Endodermal cell (in vitro differentiated cells): ENCODE data around the gene IQSEC2. TPM values are rescaled to one million over a fixed set of nuclear protein-coding genes. Genes with fewer than 3 reads are reported as not detected.

Experiments used
- DNase-seq: peaks from one replicate; pipeline ENCODE4 v3.0.0-alpha.2; 2017
- H3K27ac ChIP-seq: 2 replicates; pipeline ENCODE4 v1.5.1; 2013; ENCODE audit warnings: mild to moderate bottlenecking, low read depth, low read length, moderate library complexity
- H3K27me3 ChIP-seq: 2 replicates; pipeline ENCODE4 v1.6.1; 2013; ENCODE audit warnings: mild to moderate bottlenecking, low read length, moderate library complexity; ENCODE audit not compliant: insufficient read depth, control insufficient read depth, poor library complexity, severe bottlenecking
- H3K36me3 ChIP-seq: 2 replicates; pipeline ENCODE4 v1.7.0; 2013; ENCODE audit warnings: mild to moderate bottlenecking, low read length, moderate library complexity; ENCODE audit not compliant: control insufficient read depth, insufficient read depth
- H3K4me1 ChIP-seq: one replicate; pipeline ENCODE4 v1.7.0; 2013; ENCODE audit warnings: low read length; ENCODE audit not compliant: control insufficient read depth, insufficient read depth
- H3K4me3 ChIP-seq: 2 replicates; pipeline ENCODE4 v1.5.1; 2013; ENCODE audit warnings: mild to moderate bottlenecking, low read length, moderate library complexity
- H3K9ac ChIP-seq: 2 replicates; pipeline ENCODE4 v1.6.1; 2013; ENCODE audit warnings: mild to moderate bottlenecking, low read length, moderate library complexity; ENCODE audit not compliant: poor library complexity, severe bottlenecking; ENCODE audit errors: extremely low read depth
- H3K9me3 ChIP-seq: 2 replicates; pipeline ENCODE4 v1.6.1; 2013; ENCODE audit warnings: mild to moderate bottlenecking, low read length, moderate library complexity; ENCODE audit not compliant: control insufficient read depth
- H3K27ac Mint-ChIP-seq: 2 replicates; pipeline ENCODE4 v1.8.0; 2020; ENCODE audit warnings: mixed read lengths
- H3K27me3 Mint-ChIP-seq: 2 replicates; pipeline ENCODE4 v1.8.0; 2021; ENCODE audit warnings: mild to moderate bottlenecking, mixed read lengths; ENCODE audit not compliant: insufficient read depth
- H3K36me3 Mint-ChIP-seq: 2 replicates; pipeline ENCODE4 v1.8.0; 2020; ENCODE audit warnings: low read depth, mixed read lengths
- H3K4me1 Mint-ChIP-seq: 2 replicates; pipeline ENCODE4 v1.8.0; 2020; ENCODE audit warnings: mixed read lengths
- H3K4me3 Mint-ChIP-seq: 2 replicates; pipeline ENCODE4 v1.8.0; 2020; ENCODE audit warnings: mild to moderate bottlenecking, moderate library complexity, mixed read lengths
- H3K9me3 Mint-ChIP-seq: 2 replicates; pipeline ENCODE4 v1.8.0; 2020; ENCODE audit warnings: mild to moderate bottlenecking, mixed read lengths
- CTCF ChIP-seq: fragments of 200-600 bp; sonication (generic); conservative IDR thresholded peaks from 2 replicates; pipeline ENCODE4 v1.5.0; 2021; ENCODE audit warnings: antibody characterized with exemption, mild to moderate bottlenecking
- WGBS, 2 experiments: methylation state at CpG; one replicate each; pipeline versions ENCODE4 v1.1.5 to v1.1.7; 2013; ENCODE audit warnings: missing lambda C conversion rate in 2 of 2, mixed read lengths in 1 of 2; ENCODE audit not compliant: insufficient coverage in 1 of 2, insufficient read length in 1 of 2; 5-methylcytosine and 5-hydroxymethylcytosine counted together
- total RNA-seq, 2 donors: library from RNA; stranded (reverse); fragmentation: NEBNext Ultra II Directional in 1 of 2; extraction: Animal tissue kit (Norgen Biotek cat#: 25700) in 1 of 2; gene quantifications; 2 replicates in 1 of 2; 3 replicates in 1 of 2; pipeline ENCODE4 v1.2.1, GENCODE V29; 2021

The IQSEC2 gene
- total RNA-seq, 2 donors from 2014 or later: 14.7 to 18.2 TPM

DNA sequence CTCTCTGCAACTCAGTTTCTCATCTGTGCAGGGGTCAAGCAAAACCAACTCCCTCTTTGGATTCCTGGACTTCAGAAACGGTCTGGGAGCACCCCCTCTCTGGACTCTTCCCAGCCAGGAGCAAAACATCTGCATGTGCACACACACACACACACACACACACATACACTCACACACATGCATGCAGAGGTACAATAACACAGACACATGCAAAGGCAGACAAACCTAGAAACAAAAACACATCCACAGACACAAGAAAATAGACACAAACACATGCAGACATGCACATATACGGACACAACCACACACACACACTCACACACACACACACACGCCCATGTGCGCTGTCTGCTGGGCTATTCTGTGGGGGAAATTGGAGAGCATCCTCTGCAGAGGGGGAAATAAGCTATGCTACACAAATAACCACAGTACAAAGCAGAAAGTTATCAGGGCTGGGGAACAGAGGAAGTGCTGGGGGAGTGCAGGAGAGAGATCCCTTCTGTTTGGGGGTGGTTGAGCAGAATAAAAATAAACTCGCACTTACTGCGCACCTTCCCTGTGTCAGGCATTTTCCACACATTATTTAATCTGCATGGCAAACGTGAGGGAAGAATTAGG lies 19.9 kb downstream of the IQSEC2 start:
- Mint-ChIP-seq H3K27me3 (no peaks in the 10 kb centered on the region), H3K36me3 (peaks cover 3% of the 10 kb centered on the region), H3K4me3 (no peak overlapping the region), H3K27ac (no peak overlapping the region), H3K4me1 (peaks cover 4% of the 10 kb centered on the region), H3K9me3 (peaks cover 83% of the 10 kb centered on the region)
- 84% methylated on average over 3 of the region's 7 CpGs; no CpG with 5 or more reads in 1 of the 2 experiments for WGBS, 2 experiments
- no peak for TF ChIP-seq CTCF
- Histone ChIP-seq H3K4me1 (no peaks in the 10 kb centered on the region), H3K9me3 (no peaks in the 10 kb centered on the region), H3K27ac (no peak overlapping the region), H3K36me3 (no peaks in the 10 kb centered on the region), H3K27me3 (no peaks in the 10 kb centered on the region), H3K4me3 (no peak overlapping the region), H3K9ac (no peak overlapping the region)
- no peak for DNase-seq

DNA sequence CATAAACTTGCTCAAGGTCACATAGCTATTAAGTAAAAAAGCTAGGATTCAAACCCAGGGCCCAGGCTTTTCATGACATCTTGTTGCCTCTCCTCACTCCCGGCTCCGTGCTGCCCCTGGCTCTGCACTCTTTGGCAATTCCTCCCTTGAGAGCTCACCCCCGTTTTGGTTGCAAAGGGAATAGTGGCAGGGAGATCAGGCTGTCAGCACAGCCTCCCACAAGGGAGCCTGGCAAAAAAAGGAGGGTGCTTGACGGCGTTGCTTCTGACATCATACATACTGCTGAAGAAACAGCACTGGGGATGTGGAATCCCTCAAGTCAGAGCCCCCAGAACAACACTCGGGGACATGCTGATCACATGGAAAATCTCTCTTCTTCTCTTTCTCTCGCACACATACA lies 20.5 kb downstream of the IQSEC2 start:
- H3K27me3 Mint-ChIP-seq: no peaks in the 10 kb centered on the region
- H3K27ac Mint-ChIP-seq: no peak overlapping the region
- no peak for TF ChIP-seq CTCF

GRCh38 chrX:53257670-53258423 lies 23.5 kb downstream of the IQSEC2 start:
- Mint-ChIP-seq H3K27ac (no peak overlapping the region), H3K9me3 (peaks cover 74% of the 10 kb centered on the region), H3K4me3 (no peak overlapping the region), H3K36me3 (peaks cover 1% of the 10 kb centered on the region), H3K4me1 (peaks cover under 1% of the 10 kb centered on the region), H3K27me3 (no peaks in the 10 kb centered on the region)
- no peak overlapping the region for H3K9ac ChIP-seq
- H3K27ac ChIP-seq: no peak overlapping the region
- no peak overlapping the region for H3K4me3 ChIP-seq
- no peaks in the 10 kb centered on the region for H3K4me1 ChIP-seq
- WGBS, 2 experiments: 98% methylated on average over 6 of the region's 6 CpGs; no CpG with 5 or more reads in 1 of the 2 experiments
- no peaks in the 10 kb centered on the region for H3K9me3 ChIP-seq
- no peak for TF ChIP-seq CTCF
- DNase-seq: no peak
- H3K27me3 ChIP-seq: no peaks in the 10 kb centered on the region
- no peaks in the 10 kb centered on the region for H3K36me3 ChIP-seq

More for the DNA sequence above, 20.5 kb downstream of the IQSEC2 start:
- Mint-ChIP-seq H3K4me3 (no peak overlapping the region), H3K36me3 (peaks cover 3% of the 10 kb centered on the region), H3K9me3 (peaks cover 81% of the 10 kb centered on the region), H3K4me1 (peaks cover 4% of the 10 kb centered on the region)
- WGBS, 2 experiments: 88 to 90% methylated on average over 3 to 6 of the region's 7 CpGs
- Histone ChIP-seq H3K9me3 (no peaks in the 10 kb centered on the region), H3K9ac (no peak overlapping the region), H3K4me3 (no peak overlapping the region), H3K27ac (no peak overlapping the region), H3K27me3 (no peaks in the 10 kb centered on the region), H3K4me1 (no peaks in the 10 kb centered on the region), H3K36me3 (no peaks in the 10 kb centered on the region)
- no peak for DNase-seq
